GM21723 (cell line): ENCODE measurements around the gene INO80B.

Experiments used
- ATAC-seq: cut with Tn5 transposase; IDR thresholded peaks from one replicate; pipeline ENCODE4 v1.9.1; 2021; ENCODE audit warnings: mild to moderate bottlenecking, moderate library complexity; ENCODE audit not compliant: unreplicated experiment

Gene INO80B

DNA sequence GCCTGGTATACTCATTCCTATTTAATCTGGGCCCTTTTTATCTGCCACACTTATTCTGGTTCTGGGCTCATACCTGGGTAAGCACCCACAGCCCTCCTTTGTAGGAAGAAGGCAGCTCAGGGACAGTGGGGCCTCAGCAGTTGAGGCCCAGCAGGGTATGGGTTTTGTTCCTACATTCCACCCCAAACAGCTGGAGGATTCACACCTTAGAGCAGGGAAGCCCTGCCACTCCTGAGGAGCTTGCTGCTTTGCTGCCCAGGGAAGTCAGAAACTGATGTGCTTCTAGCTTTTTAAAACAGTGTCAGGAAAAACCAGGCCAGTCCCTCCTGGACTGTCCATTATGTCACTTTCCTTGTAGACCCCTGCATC is 45.7 kb downstream of the INO80B start:
- no peak for ATAC-seq

- ATAC-seq: no peak
Measured at GRCh38 chr2:74501335-74502071, 46.6 kb downstream of the INO80B start.

DNA sequence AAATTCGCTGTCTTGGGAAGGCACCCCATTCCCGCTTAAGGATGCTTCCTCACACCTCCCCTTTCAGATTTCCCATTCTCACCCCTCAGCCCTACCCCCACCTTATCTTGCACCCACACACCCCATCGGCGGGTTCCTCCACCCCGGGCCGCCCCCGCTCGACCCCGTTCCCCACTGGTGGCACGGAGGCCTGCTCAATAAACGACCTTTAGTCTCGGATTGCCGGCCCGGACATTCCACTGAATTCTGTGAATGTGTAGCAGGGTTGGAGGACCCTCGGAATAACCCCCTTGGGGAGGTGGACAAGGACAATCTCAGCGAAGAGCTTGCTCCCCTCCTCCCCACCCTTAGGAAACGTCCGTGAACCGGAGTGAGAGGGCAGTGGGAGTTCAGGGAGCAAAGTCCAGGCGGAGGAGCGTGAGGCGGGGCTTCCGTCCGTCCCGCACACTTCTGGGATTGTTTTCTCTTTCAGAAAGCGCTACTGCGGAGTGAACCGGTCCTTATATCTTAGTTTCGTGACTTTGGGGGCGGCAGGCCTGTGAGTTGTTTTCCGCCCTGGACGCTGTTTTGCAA is 47.3 kb downstream of the INO80B start:
- ATAC-seq: no peak

GRCh38 chr2:74502720-74503505 is 48.0 kb downstream of the INO80B start:
- ATAC-seq: peak; percentile 34

GRCh38 chr2:74503506-74504475 is 48.9 kb downstream of the INO80B start:
- no peak for ATAC-seq

- no peak for ATAC-seq
Measured at GRCh38 chr2:74504591-74504990, 49.7 kb downstream of the INO80B start.

- ATAC-seq: no peak
Measured at GRCh38 chr2:74505448-74506246, 50.8 kb downstream of the INO80B start.

DNA sequence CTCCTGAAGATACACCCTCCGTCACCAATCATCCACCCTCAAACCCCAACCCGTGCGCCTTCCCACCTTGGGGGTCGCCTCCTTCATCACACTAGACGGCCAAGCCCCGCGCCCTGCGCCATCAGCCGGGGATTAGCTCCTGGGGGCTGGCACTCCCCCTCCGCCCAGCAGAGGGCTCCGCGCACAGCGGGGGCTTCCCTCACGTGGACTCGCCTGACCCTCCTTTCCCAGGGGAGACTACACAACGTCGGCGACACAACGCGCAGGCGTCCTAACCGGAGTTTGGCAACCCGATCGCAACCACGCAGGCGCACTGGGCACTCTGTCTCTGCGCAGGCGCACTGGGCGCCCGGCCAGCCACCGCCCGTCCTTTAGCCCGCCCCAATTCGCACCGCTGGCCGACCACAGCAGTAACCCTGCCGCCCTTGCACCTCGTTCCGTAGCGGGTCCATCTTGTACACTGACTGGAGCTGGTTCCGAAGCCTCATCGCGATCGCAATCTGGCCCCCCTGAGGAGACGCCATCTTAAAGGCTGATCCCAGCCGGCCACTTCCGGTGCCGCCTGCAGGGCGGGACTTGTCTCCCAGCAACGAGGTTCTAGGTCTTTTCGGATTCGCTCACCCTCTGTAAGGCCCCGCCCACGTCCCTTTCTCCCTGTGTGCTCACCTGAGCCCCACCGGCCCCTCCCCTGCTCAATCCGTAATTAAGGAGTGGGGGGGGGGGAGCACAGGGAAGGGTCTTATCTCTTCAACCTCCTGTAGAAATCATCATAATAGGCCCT is 52.4 kb downstream of the INO80B start, which contains the start of gene PCGF1:
Gene PCGF1, minus strand, starts transcription at position 551 of the 781 bp plus-strand sequence. Its CDS starts 27 bp downstream, at position 524.
- peak; percentile 88 for ATAC-seq
